Activated T-cell treated with anti-CD3 and anti-CD28 coated beads, Interleukin-2, amount 50 U/mL, for 24 hours (primary cell): ENCODE measurements around the gene FICD.

Source experiments
- DNase-seq: peaks from one replicate; pipeline ENCODE4 v3.0.0-alpha.2; 2020
- H3K27ac Mint-ChIP-seq: 2 replicates; pipeline ENCODE4 v1.8.0; 2020; ENCODE audit warnings: mild to moderate bottlenecking, mixed read lengths
- H3K27me3 Mint-ChIP-seq: 2 replicates; pipeline ENCODE4 v1.8.0; 2020; ENCODE audit warnings: mixed read lengths
- H3K36me3 Mint-ChIP-seq: 2 replicates; pipeline ENCODE4 v1.8.0; 2020; ENCODE audit warnings: low read depth, mixed read lengths
- H3K4me1 Mint-ChIP-seq: 2 replicates; pipeline ENCODE4 v1.8.0; 2020; ENCODE audit warnings: low read depth, mixed read lengths
- H3K4me3 Mint-ChIP-seq: 2 replicates; pipeline ENCODE4 v1.8.0; 2020; ENCODE audit warnings: mild to moderate bottlenecking, moderate library complexity, mixed read lengths
- H3K9me3 Mint-ChIP-seq: 2 replicates; pipeline ENCODE4 v1.8.0; 2020; ENCODE audit warnings: mixed read lengths

Gene FICD

DNA sequence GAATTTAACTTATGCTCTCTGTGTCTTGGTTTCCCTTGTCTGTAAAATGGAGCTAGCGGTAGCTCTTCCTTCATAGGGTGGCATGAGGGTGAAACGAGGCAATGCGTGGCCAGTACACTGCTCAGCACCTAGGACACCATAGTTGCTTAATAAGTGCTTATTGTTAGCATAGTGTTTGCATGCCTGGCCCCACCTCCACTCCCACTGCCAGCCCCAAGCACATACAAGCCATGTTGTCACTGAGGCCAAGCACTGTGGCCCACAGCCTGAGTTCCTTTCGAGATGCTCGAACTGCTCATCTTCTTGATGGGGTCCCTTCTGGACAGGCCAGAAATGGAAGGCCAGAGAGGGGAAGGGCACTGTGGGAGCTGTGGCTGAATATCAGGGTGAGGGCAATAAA is 839 bp downstream of the FICD start:
- Mint-ChIP-seq H3K4me1 (peaks cover 41% of the 10 kb centered on the region), H3K9me3 (no peaks in the 10 kb centered on the region), H3K4me3 (peak overlapping the region; percentile 92), H3K36me3 (peaks cover 52% of the 10 kb centered on the region), H3K27ac (peak overlapping the region; percentile 95), H3K27me3 (no peaks in the 10 kb centered on the region)
- DNase-seq, result peak; percentile 41

DNA sequence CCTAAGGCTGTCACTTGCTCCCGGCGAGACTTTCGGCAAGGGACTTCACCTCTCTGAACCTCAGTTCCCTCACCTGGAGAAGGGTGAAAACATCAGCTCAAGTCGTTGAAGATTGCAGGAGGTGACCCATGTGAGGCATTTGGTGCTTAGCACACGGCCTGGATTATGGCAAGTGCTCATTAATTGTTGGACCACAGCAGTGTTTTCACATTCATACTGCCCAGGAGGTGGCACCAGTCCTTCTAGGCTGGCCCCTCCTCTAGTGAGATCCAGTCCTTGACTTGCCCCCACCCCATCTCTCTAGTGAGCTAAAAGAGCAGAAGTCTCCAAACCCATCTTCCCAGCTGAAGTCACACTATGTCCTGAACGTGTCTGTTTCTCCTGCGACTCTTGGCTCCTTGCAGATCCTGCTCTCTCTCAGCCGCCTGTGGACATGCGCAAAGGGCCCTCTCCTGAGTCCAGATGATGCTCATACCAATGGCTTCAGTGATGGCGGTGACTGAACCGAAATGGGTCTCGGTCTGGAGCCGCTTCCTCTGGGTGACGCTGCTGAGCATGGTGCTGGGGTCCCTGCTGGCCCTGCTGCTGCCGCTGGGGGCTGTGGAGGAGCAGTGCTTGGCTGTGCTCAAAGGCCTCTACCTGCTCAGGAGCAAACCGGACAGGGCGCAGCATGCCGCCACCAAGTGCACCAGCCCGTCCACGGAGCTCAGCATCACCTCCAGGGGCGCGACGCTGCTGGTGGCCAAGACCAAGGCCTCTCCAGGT is 1.6 kb downstream of the FICD start:
- H3K27ac Mint-ChIP-seq, result peak overlapping the region; percentile 95
- no peak for DNase-seq
- peaks cover 37% of the 10 kb centered on the region for H3K4me1 Mint-ChIP-seq
- peak overlapping the region; percentile 92 for H3K4me3 Mint-ChIP-seq
- H3K36me3 Mint-ChIP-seq, result peaks cover 60% of the 10 kb centered on the region
- no peaks in the 10 kb centered on the region for H3K27me3 Mint-ChIP-seq
- no peaks in the 10 kb centered on the region for H3K9me3 Mint-ChIP-seq

DNA sequence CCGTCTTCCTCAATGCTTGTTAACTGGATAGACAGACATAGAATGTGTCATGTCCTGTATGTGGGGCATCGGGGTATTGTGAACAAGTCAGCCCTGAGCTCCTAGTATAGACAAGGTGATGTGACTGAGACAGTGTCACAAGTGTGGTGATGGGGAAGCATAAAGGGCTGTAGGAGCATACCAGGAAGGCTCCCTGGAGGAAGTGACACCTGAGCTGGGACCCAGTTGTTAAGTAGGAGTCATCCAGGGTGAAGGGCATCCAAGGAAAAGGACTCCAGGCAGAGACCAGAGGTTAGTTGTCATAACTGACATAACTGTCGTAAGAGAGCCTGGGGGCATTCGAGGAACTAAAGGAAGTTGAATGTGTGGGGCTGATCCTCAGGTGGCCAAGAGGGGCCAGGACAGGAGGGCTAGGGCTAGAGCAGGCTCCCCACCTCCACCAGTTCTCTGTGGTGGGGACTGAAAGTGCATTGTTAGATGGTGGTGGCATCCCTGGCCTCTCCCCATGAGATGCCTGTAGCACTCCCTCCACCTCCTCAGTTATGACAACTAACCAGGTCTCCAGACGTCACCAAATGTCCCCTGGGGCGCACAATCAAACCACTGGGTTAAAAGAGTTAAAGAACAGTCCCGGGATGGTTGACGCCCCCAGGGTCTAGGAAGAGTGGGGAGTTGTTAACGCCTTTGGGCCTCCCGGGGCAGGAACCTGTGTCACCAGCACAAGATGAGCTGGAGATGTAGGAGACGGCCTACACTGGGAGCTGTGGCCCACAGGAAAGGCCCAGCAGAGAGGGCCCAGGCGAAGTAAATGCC is 2.4 kb downstream of the FICD start:
- Mint-ChIP-seq H3K4me3 (peak overlapping the region; percentile 92), H3K27ac (peak overlapping the region; percentile 95), H3K9me3 (no peaks in the 10 kb centered on the region), H3K4me1 (peaks cover 31% of the 10 kb centered on the region), H3K36me3 (peaks cover 68% of the 10 kb centered on the region), H3K27me3 (no peaks in the 10 kb centered on the region)
- DNase-seq, result no peak

DNA sequence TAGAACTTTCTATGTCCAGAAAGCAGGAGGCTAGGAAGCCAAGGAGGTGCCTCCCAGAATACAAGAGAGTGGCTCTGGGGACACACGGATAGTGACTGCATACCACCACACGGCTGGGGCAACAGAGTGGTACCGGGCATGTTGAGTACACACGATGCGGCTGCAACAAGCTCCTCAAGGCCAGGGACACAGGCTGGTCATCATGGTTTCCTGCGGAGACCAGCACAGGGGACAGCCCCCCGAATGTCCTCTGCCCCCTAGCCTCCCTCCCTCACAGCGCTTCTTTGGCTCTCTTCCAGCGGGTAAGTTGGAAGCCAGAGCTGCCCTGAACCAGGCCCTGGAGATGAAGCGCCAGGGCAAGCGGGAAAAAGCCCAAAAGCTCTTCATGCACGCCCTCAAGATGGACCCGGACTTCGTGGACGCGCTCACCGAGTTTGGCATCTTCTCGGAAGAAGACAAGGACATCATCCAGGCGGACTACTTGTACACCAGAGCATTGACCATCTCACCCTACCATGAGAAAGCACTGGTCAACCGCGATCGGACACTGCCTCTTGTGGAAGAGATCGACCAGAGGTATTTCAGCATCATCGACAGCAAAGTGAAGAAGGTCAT is 3.1 kb downstream of the FICD start:
- no peak for DNase-seq
- Mint-ChIP-seq H3K9me3 (no peaks in the 10 kb centered on the region), H3K36me3 (peaks cover 75% of the 10 kb centered on the region), H3K27me3 (no peaks in the 10 kb centered on the region), H3K27ac (peak overlapping the region; percentile 76), H3K4me3 (no peak overlapping the region), H3K4me1 (peaks cover 31% of the 10 kb centered on the region)

GRCh38 chr12:108518716-108519496 is 3.8 kb downstream of the FICD start:
- Mint-ChIP-seq H3K9me3 (no peaks in the 10 kb centered on the region), H3K27me3 (no peaks in the 10 kb centered on the region), H3K27ac (no peak overlapping the region), H3K4me3 (no peak overlapping the region), H3K36me3 (peaks cover 82% of the 10 kb centered on the region), H3K4me1 (peaks cover 29% of the 10 kb centered on the region)
- no peak for DNase-seq

DNA sequence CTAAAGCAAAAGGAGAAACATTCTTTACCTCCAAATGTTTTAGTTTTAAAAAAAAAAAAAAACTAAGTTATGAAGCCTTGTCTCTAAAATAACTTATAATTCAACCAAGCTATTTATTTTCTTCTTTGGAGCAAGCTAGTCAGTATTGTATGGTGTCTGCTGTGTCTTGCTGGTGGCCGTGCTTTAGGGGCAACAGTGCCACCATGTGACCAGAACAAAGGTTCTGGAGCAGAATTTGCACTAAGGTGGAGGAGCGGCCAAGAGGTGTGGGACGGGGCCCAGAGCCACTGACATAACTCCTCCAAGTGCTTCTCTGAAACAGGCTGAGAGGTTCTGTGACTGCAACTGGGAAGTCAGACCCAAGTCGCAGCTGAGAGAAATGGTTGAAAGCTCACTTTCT is 4.5 kb downstream of the FICD start:
- Mint-ChIP-seq H3K9me3 (no peaks in the 10 kb centered on the region), H3K27ac (peak overlapping the region; percentile 84), H3K27me3 (no peaks in the 10 kb centered on the region), H3K4me3 (no peak overlapping the region), H3K36me3 (peaks cover 88% of the 10 kb centered on the region), H3K4me1 (peaks cover 28% of the 10 kb centered on the region)
- DNase-seq, result no peak

DNA sequence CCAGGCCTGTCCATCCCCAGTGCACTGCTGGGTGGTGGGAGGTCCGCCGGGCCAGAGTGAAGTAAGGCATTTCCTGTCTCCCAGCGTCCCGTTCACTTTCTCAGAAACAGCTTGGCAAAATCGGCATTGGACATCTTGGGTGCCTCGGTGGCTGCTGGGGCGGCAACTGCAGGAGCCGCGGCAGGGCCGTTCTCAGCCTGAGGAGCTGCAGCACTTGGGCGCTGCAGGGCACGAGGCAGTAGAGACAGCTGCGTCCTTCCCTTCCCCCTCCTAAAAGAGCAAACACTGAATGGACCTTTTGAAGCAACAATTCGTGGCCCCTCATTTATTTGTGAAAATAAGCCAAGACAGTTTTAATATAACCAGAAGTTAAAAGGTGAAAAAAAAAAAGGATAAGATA is 8.3 kb downstream of the FICD start:
- no peaks in the 10 kb centered on the region for H3K9me3 Mint-ChIP-seq
- H3K36me3 Mint-ChIP-seq, result peaks cover 100% of the 10 kb centered on the region
- H3K27ac Mint-ChIP-seq, result peak overlapping the region; percentile 57
- no peaks in the 10 kb centered on the region for H3K27me3 Mint-ChIP-seq
- H3K4me3 Mint-ChIP-seq, result no peak overlapping the region
- no peak for DNase-seq
- H3K4me1 Mint-ChIP-seq, result peaks cover 14% of the 10 kb centered on the region

- Mint-ChIP-seq H3K4me3 (no peak overlapping the region), H3K27me3 (no peaks in the 10 kb centered on the region), H3K27ac (peak overlapping the region; percentile 74), H3K4me1 (peaks cover 5% of the 10 kb centered on the region), H3K9me3 (no peaks in the 10 kb centered on the region), H3K36me3 (peaks cover 100% of the 10 kb centered on the region)
- DNase-seq, result no peak
Measured at GRCh38 chr12:108525681-108526080, 10.6 kb downstream of the FICD start.

- Mint-ChIP-seq H3K27me3 (no peaks in the 10 kb centered on the region), H3K4me3 (no peak overlapping the region), H3K9me3 (no peaks in the 10 kb centered on the region), H3K27ac (peak overlapping the region; percentile 42), H3K4me1 (peaks cover 5% of the 10 kb centered on the region), H3K36me3 (peaks cover 100% of the 10 kb centered on the region)
- DNase-seq, result no peak
Measured at GRCh38 chr12:108526482-108527165, 11.5 kb downstream of the FICD start.

GRCh38 chr12:108527166-108527496 is 12.1 kb downstream of the FICD start:
- peak overlapping the region; percentile 42 for H3K27ac Mint-ChIP-seq
- no peak overlapping the region for H3K4me3 Mint-ChIP-seq
- H3K9me3 Mint-ChIP-seq, result no peaks in the 10 kb centered on the region
- no peak for DNase-seq
- H3K4me1 Mint-ChIP-seq, result peaks cover 5% of the 10 kb centered on the region
- H3K27me3 Mint-ChIP-seq, result no peaks in the 10 kb centered on the region
- peaks cover 100% of the 10 kb centered on the region for H3K36me3 Mint-ChIP-seq

- Mint-ChIP-seq H3K36me3 (peaks cover 97% of the 10 kb centered on the region), H3K27ac (peak overlapping the region; percentile 9)
- DNase-seq, result no peak
Measured at GRCh38 chr12:108530161-108530560, 15.1 kb downstream of the FICD start.

GRCh38 chr12:108531929-108532848 is 17.1 kb downstream of the FICD start:
- no peaks in the 10 kb centered on the region for H3K27me3 Mint-ChIP-seq
- DNase-seq, result no peak
- no peak overlapping the region for H3K4me3 Mint-ChIP-seq
- peaks cover 3% of the 10 kb centered on the region for H3K4me1 Mint-ChIP-seq
- peaks cover 97% of the 10 kb centered on the region for H3K36me3 Mint-ChIP-seq
- H3K27ac Mint-ChIP-seq, result peak overlapping the region; percentile 65
- H3K9me3 Mint-ChIP-seq, result no peaks in the 10 kb centered on the region

More at GRCh38 chr12:108530161-108530560, 15.1 kb downstream of the FICD start:
- Mint-ChIP-seq H3K9me3 (no peaks in the 10 kb centered on the region), H3K27me3 (no peaks in the 10 kb centered on the region), H3K4me3 (no peak overlapping the region), H3K4me1 (peaks cover 5% of the 10 kb centered on the region)

DNA sequence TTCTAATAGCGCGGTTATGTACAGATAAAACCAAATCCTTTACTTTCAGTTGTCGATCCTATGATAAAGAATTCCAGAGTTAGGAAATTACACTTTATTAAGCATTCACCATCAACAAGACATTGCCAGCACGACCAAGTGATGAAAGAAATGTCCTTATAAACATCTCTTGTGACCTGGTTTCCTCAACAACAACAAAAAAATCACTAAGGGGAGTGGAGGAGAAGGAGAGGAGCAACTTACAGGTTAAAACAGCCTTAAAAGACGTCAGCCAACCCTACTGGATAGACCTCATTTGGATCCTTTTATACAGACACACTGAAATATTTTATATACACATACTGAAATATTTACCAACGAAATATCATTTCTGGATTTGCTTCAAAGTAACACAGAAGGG is 23.1 kb downstream of the FICD start:
- no peaks in the 10 kb centered on the region for H3K9me3 Mint-ChIP-seq
- peaks cover 91% of the 10 kb centered on the region for H3K36me3 Mint-ChIP-seq
- no peak overlapping the region for H3K27ac Mint-ChIP-seq
- peaks cover 20% of the 10 kb centered on the region for H3K4me1 Mint-ChIP-seq
- H3K4me3 Mint-ChIP-seq, result no peak overlapping the region
- H3K27me3 Mint-ChIP-seq, result no peaks in the 10 kb centered on the region
- no peak for DNase-seq
